ENCODE results near the gene HLA-DQA2.
"Not testable (repeated sequence)": the region's sequence is repeated elsewhere in the genome, so short reads cannot be mapped to it uniquely, and the experiment has no call there.

HLA-DQA2 gene

DNA sequence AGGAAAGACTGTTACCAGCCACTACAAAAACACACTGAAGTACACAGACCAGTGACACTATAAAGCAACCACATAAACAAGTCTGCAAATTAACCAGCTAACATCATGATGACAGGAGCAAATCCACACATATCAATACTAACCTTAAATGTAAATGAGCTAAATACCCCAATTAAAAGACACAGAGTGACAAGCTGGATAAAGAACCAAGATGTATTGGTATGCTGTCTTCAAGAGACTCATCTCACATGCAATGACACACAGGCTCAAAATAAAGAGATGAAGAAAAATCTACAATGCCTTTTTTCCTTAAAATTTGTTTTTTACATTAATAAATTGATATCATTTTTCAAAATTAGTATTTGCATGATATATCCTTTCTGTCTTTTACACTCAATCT, 41.7 kb downstream of the HLA-DQA2 start:
- DNase-seq: not testable (repeated sequence)

DNA sequence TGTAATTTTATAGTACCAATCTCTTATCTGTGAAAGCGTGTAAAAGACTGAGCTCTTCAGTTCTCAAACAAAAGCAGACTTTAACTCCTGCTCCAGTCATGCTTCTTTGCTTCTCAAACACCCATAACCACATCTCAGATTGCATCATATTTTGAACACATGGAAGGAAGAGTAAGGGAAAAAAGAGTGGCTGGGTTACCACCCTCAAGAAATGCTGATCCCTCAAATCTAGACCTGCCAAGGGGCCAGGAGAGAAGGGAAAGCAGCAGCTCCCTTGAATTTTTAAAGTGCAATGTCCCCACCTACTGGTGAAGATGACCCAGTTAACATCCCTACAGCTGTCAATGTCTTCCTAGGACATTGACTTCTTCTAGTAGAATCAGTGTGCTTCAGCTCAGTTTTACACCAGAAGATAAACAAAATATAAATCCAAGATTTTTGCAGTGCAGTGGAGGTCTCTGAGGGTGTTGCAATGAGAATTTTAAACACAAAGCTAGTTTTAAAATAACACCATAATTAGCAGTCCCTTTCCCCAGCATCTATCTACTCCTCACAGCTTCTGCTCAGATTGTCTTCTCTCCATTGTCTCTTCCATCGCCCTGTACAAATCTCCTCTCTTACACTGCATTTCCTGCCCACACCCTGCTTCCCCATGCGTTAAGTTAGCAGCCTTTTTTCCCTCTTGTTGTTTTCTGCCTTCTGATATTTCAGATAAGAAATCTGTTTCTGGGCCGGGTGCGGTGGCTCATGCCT, 44.8 kb downstream of the HLA-DQA2 start:
- DNase-seq: peak; percentile 68 to 77

DNA sequence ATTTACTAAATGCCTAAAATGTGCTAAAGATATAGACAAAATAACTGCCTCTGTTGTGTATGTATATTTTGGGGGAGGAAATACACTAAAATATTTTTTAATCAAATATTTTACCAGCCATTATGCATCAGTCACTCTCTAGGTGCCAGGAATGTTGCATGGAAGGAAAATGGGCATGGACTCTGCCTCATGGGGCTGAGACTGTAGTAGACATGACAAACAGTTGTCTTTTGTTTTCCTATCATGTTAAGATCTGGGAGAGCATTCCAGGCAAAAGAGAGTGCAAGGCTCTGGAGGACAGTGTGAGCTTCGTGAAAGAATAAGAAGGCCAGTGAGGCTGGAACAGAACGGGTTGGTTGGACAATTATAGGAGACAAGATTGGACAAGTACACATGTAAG, 49.1 kb downstream of the HLA-DQA2 start:
- DNase-seq: no peak

DNA sequence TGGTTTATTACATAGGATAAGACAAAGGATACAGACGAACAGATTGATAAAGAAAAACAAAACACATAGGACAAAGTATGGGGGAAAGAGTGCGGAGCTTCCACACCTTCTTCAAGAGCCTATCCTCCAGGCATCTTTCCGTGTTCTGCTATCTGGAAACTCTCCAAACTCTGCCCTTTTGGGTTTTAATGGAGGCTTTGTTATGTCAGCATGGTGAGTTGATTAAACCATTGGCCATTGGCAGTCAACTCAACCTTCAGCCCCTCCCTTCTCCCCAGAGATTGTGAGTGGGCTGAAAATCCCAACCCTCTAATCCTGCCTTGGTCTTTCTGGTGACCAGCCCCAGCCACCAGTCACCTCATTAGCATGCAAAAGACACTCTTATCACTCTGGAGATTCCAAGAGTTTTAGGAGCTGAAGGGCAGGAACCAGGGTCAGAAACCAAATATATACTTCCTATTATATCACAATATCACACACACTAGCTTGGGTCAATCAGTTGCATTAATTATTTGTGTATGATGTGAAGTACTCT, 51.8 kb downstream of the HLA-DQA2 start:
- DNase-seq: no peak

DNA sequence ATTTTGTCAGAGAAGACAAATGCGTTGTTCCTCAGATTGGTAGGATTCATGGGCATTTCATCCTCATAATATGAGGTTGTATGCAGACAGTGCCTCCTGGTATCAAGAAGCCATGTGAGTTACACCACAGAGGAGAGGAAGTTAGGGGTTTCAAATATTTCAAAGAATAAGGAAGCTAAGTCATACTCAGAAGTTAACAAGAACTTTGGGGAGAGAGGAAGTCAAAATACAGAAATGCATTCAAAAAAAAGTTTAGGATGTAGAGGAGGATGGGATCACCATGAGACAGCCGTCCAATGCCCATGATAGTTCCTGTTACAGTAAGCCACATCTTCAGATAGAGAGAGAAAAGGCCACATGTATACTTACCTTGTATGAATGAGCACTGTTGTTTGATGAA, 53.3 kb downstream of the HLA-DQA2 start:
- DNase-seq: peak; percentile 74 to 85

Data from Kasumi-1 (cell line).